GM21825 (cell line): ENCODE data around the gene TMEM62.
"Not testable (repeated sequence)": the region's sequence is repeated elsewhere in the genome, so short reads cannot be mapped to it uniquely, and the experiment has no call there.

Experiments
- ATAC-seq: cut with Tn5 transposase; IDR thresholded peaks from one replicate; pipeline ENCODE4 v1.9.1; 2021; ENCODE audit warnings: mild to moderate bottlenecking, moderate library complexity; ENCODE audit not compliant: unreplicated experiment

The TMEM62 gene

GRCh38 chr15:43208052-43209002, 74.9 kb downstream of the TMEM62 start:
- ATAC-seq, result no peak

GRCh38 chr15:43209059-43209824, 75.9 kb downstream of the TMEM62 start:
- no peak for ATAC-seq

GRCh38 chr15:43210172-43210745, 76.9 kb downstream of the TMEM62 start:
- no peak for ATAC-seq

GRCh38 chr15:43210807-43211206, 77.4 kb downstream of the TMEM62 start:
- ATAC-seq, result no peak

GRCh38 chr15:43211224-43211735, 77.9 kb downstream of the TMEM62 start:
- ATAC-seq, result no peak

- no peak for ATAC-seq
Observed at GRCh38 chr15:43212299-43212698, 78.9 kb downstream of the TMEM62 start.

- ATAC-seq, result no peak
Observed at GRCh38 chr15:43212951-43213350, 79.6 kb downstream of the TMEM62 start.

GRCh38 chr15:43213466-43213865, 80.1 kb downstream of the TMEM62 start:
- ATAC-seq, result no peak

GRCh38 chr15:43214169-43214568, 80.8 kb downstream of the TMEM62 start:
- ATAC-seq, result no peak

- no peak for ATAC-seq
Observed at GRCh38 chr15:43214592-43215295, 81.4 kb downstream of the TMEM62 start.

GRCh38 chr15:43215961-43216360, 82.6 kb downstream of the TMEM62 start:
- no peak for ATAC-seq

GRCh38 chr15:43218908-43219706, 85.7 kb downstream of the TMEM62 start:
- ATAC-seq, result no peak

- no peak for ATAC-seq
Observed at GRCh38 chr15:43219929-43220928, 86.8 kb downstream of the TMEM62 start.

GRCh38 chr15:43220991-43221403, 87.6 kb downstream of the TMEM62 start, which contains the start of gene EPB42:
TSS of gene EPB42 (minus strand) at chr15:43221018. CDS start at chr15:43220825, 193 bp downstream.
- ATAC-seq, result no peak

- ATAC-seq, result no peak
Observed at GRCh38 chr15:43221422-43221821, 88.0 kb downstream of the TMEM62 start.

GRCh38 chr15:43225201-43225949, 92.0 kb downstream of the TMEM62 start:
- ATAC-seq, result peak; percentile 72

GRCh38 chr15:43225950-43226255, 92.5 kb downstream of the TMEM62 start:
- not testable (repeated sequence) for ATAC-seq
